ENCODE data around the gene FRMPD2. TPM values are rescaled to one million over a fixed set of nuclear protein-coding genes. Genes with fewer than 3 reads are reported as not detected.

Gene FRMPD2
- total RNA-seq, 1 experiment from 2014 or later = not detected

GRCh38 chr10:48232717-48233447 lies 41.6 kb downstream of the FRMPD2 start:
- Histone ChIP-seq H3K27ac (ENCODE audit: low read depth, low read length, poor library complexity, severe bottlenecking) (no peak overlapping the region), H3K4me1 (ENCODE audit: insufficient read depth, low read length, poor library complexity, severe bottlenecking) (no peaks in the 10 kb centered on the region), H3K4me3 (ENCODE audit: low read depth, low read length, poor library complexity, severe bottlenecking) (no peak overlapping the region), H3K9me3 (ENCODE audit: low read depth, low read length, poor library complexity, severe bottlenecking) (no peaks in the 10 kb centered on the region), H3K36me3 (ENCODE audit: insufficient read depth, low read length, poor library complexity, severe bottlenecking) (no peaks in the 10 kb centered on the region), H3K27me3 (replicated peaks; ENCODE audit: insufficient read depth, low read depth, low read length, poor library complexity) (peaks cover 19% of the 10 kb centered on the region)
- ChIA-PET POLR2A (ENCODE audit: low non-redundant PET) (no interaction called here), CTCF (no interaction called here)
- BruUV-seq (replicated peaks) = no TSS peak
- intact Hi-C loops (cut with micrococcal nuclease; ENCODE audit: unreplicated experiment) = no loop called here
- no peak for TF ChIP-seq CTCF (conservative IDR thresholded peaks at IDR 0.05; ENCODE audit: low read depth, low read length)
- no peak for TF ChIP-seq EZH2 (IDR thresholded peaks at IDR 0.05; ENCODE audit: borderline replicate concordance, low read depth, low read length, poor library complexity, severe bottlenecking)
- no peak for DNase-seq (ENCODE audit: low spot score)

- ChIA-PET POLR2A (ENCODE audit: low non-redundant PET) (no interaction called here), CTCF (no interaction called here)
- Histone ChIP-seq H3K36me3 (ENCODE audit: insufficient read depth, low read length, poor library complexity, severe bottlenecking) (no peaks in the 10 kb centered on the region), H3K4me1 (ENCODE audit: insufficient read depth, low read length, poor library complexity, severe bottlenecking) (no peaks in the 10 kb centered on the region), H3K4me3 (ENCODE audit: low read depth, low read length, poor library complexity, severe bottlenecking) (no peak overlapping the region), H3K27ac (ENCODE audit: low read depth, low read length, poor library complexity, severe bottlenecking) (no peak overlapping the region), H3K27me3 (replicated peaks; ENCODE audit: insufficient read depth, low read depth, low read length, poor library complexity) (peaks cover 28% of the 10 kb centered on the region), H3K9me3 (ENCODE audit: low read depth, low read length, poor library complexity, severe bottlenecking) (no peaks in the 10 kb centered on the region)
- DNase-seq (ENCODE audit: low spot score) = no peak
- TF ChIP-seq EZH2 (IDR thresholded peaks at IDR 0.05; ENCODE audit: borderline replicate concordance, low read depth, low read length, poor library complexity, severe bottlenecking) (no peak), CTCF (conservative IDR thresholded peaks at IDR 0.05; ENCODE audit: low read depth, low read length) (no peak)
- no TSS peak for BruUV-seq (replicated peaks)
- intact Hi-C loops (cut with micrococcal nuclease; ENCODE audit: unreplicated experiment) = no loop called here
Observed at GRCh38 chr10:48231699-48232315, 42.7 kb downstream of the FRMPD2 start.

- H3K27me3 ChIP-seq (replicated peaks; ENCODE audit: insufficient read depth, low read depth, low read length, poor library complexity) = peaks cover 28% of the 10 kb centered on the region
- H3K36me3 ChIP-seq (ENCODE audit: insufficient read depth, low read length, poor library complexity, severe bottlenecking) = no peaks in the 10 kb centered on the region
- H3K27ac ChIP-seq (ENCODE audit: low read depth, low read length, poor library complexity, severe bottlenecking) = no peak overlapping the region
- CTCF ChIA-PET = no interaction called here
- intact Hi-C loops (cut with micrococcal nuclease; ENCODE audit: unreplicated experiment) = no loop called here
- no peak overlapping the region for H3K4me3 ChIP-seq (ENCODE audit: low read depth, low read length, poor library complexity, severe bottlenecking)
- TF ChIP-seq EZH2 (IDR thresholded peaks at IDR 0.05; ENCODE audit: borderline replicate concordance, low read depth, low read length, poor library complexity, severe bottlenecking) = no peak
- no peak for TF ChIP-seq CTCF (conservative IDR thresholded peaks at IDR 0.05; ENCODE audit: low read depth, low read length)
- no peaks in the 10 kb centered on the region for H3K4me1 ChIP-seq (ENCODE audit: insufficient read depth, low read length, poor library complexity, severe bottlenecking)
- no TSS peak for BruUV-seq (replicated peaks)
- POLR2A ChIA-PET (ENCODE audit: low non-redundant PET) = no interaction called here
- H3K9me3 ChIP-seq (ENCODE audit: low read depth, low read length, poor library complexity, severe bottlenecking) = no peaks in the 10 kb centered on the region
- no peak for DNase-seq (ENCODE audit: low spot score)
Observed at GRCh38 chr10:48231178-48231577, 43.3 kb downstream of the FRMPD2 start.
